Sigmoid colon (tissue), 4 donors: ENCODE measurements around the gene KRTAP10-6.
"Not testable (repeated sequence)": the region's sequence is repeated elsewhere in the genome, so short reads cannot be mapped to it uniquely, and the experiment has no call there.

Experiments
- CTCF ChIP-seq, 4 experiments: fragments of 450-650 bp in 3 of 4; fragments of 200-600 bp in 1 of 4; IDR thresholded peaks; one replicate each; pipeline ENCODE4 v1.5.1; 2016 to 2019; ENCODE audit warnings: antibody characterized with exemption in 4 of 4, mild to moderate bottlenecking in 3 of 4, moderate library complexity in 2 of 4
- EP300 ChIP-seq, 4 donors: sonication (generic); formaldehyde crosslinking; IDR thresholded peaks; one replicate each; pipeline ENCODE4 v1.6.1; 2017; ENCODE audit warnings: antibody characterized with exemption in 4 of 4

GRCh38 chr21:44590897-44591800, 1.2 kb downstream of the KRTAP10-6 start:
- not testable (repeated sequence) for TF ChIP-seq CTCF, EP300 (IDR thresholded peaks at IDR 0.05)
